T-helper 1 cell treated with Interleukin-12 subunit alpha and Interleukin-12 subunit beta and Interleukin-4 antibody, amounts not matched to agents 30 ng/mL and 1 ng/mL, for 36 hours (primary cell): ENCODE measurements around the gene ADCY5. TPM values are rescaled to one million over a fixed set of nuclear protein-coding genes. Genes with fewer than 3 reads are reported as not detected.

Experiments used
- intact Hi-C: fragments of 100-400 bp; cut with micrococcal nuclease; formaldehyde crosslinking; loops from one replicate; pipeline ENCODE4 v1.15.1; 2024
- total RNA-seq: library from RNA; stranded (reverse); gene quantifications from 2 replicates; pipeline ENCODE4 v1.2.3, GENCODE V29; 2022

ADCY5 gene
- total RNA-seq, 1 donor from 2014 or later = not detected

DNA sequence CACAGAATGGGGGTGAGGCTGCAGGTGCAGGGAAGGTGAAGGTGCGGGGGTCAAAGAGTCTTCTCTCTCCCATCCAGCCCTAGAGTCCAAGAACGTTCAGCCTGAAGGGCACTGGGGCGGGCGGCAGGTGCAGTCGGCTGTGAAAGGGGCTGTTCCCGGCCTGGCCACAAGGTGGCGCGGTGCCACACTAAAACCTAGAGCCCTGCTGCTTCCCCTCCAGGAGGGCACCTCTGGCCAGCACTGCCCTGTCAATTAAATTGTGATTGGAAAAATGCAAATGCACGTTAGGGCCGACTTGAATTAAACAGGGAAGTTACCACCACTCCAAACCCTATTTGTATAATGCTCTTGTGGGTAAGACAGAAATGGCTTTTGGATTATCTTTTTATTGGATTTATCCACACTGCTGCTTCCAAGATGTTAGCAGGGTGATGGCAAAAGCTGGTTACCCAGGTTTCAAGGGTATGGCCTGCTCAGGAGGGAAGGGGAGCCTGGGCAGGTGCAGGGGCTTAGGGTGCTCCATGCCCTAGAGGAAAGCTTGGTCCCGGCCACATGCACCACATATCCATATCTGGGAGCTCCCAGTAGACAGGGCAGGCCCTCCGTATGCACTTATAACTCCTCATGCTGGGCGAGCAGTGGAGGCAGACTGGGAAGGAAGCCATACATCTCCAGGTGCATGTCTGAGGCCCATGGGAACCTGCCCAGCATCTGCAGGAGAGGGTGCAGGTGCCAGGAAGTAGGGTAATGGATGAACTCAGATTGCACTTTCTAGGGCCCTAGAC is 119.8 kb downstream of the ADCY5 start:
- intact Hi-C loops = loop anchor here (1.0 to 5.0 kb wide), 3 partner anchors 160 to 393 kb away; no protein-coding TSS in a partner anchor

DNA sequence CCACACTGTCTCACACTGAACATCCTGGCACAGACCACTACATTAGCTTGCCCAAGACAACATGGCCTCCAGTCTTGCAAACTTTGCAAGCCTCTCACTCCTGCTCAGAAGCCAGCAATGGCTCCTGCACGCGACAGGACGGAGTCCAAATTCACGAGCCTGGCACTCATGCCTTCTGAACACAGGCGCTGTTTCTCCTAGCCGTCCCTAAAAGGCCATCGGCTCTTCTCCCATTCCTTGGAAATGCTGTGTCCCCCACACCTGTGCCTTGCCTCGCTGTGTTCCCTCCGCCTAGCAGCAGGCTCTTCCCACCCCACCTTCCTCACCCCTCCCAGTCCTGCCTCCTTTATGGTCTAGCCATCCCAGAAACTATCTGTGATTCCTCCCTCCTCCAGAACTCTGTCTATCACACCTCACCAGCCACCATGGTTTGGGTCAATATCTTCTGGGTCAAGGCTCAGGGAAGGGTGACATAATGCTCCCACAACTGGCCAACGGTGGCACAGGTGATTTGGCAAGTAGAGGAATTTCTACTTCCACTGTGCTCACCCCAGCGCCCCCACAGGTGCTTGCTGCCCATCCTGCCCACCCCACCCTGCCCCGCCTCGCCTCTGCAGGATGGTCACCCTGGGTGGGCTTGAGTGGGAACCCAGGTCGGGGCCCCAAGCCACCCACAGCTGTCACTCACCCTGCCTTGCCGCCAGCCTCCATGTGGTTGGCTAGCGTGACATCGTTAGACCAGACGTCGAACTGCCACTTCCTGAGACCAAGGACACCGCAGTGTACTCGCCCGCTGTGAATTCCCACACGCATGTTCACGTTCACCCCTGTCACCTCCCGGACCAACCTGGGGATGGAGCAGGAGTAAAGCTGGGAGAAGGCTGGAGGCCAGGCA is 120.7 kb downstream of the ADCY5 start:
- intact Hi-C loops = loop anchor here (5.0 kb wide), 1 partner anchor 394 kb away; no protein-coding TSS in a partner anchor

DNA sequence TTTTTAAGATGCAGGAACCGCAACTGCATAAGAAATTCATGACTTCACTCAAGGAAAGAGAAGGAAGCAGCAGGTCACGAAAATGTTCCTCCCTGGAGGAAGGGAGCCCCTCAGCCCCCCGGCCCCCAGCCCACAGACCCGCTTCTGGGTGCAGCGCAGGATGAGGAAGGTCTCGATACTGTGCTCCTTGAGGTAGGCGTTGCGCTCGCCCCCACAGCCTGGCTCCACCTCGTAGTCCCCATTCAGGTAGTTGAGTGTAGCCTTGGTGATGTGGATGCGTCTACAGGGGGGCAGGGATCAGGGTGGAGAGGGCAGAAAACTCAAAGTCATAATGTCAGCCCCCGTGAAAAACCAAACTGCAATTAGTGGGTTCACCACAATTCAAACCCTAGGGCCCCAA is 121.4 kb downstream of the ADCY5 start:
- intact Hi-C loops = loop anchor here (5.0 kb wide), 1 partner anchor 395 kb away; no protein-coding TSS in a partner anchor

DNA sequence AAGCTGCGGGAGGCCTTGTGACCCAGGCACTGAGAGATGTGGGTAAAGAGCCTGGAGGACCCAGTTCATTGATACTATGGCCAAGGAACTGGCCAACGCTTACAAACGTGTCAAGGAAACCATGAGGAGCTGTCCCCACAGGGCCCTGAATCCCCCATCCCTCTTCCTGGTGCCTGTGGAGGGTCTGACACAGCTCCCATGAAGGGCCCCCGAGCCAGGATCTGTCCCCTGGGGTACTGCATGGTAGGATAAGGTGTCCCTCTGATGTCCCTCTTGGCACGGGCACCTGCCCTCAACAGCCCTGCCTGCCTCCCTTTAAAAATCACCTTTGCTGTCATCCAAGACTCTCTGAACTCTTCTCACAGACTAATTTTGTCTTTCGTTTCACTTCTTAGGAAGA is 122.4 kb downstream of the ADCY5 start:
- intact Hi-C loops = loop anchor here (5.0 kb wide), 1 partner anchor 396 kb away; no protein-coding TSS in a partner anchor

GRCh38 chr3:123325766-123326256 is 123.1 kb downstream of the ADCY5 start:
- intact Hi-C loops = loop anchor here (5.0 kb wide), 1 partner anchor 396 kb away; no protein-coding TSS in a partner anchor

GRCh38 chr3:123324880-123325765 is 123.8 kb downstream of the ADCY5 start:
- intact Hi-C loops = loop anchor here (5.0 kb wide), 1 partner anchor 397 kb away; no protein-coding TSS in a partner anchor

DNA sequence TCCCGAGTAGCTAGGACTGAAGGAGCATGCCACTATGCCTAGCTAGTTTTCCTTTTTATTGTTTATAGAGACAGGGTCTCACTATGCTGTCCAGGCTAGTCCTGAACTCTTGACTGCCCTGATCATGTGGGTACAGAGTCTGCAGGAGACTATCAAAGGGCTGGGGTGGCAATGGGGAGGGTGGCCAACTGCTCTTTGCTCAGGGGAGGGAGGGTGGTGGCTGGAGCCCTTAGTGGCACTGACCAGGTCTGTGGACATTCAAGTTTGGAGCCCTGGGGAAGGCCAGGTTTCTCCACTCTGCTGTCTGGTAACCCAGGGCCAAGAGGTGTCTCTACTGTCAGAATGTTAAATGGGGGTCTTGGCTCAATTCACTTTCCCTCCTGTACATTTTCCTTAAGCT is 125.1 kb downstream of the ADCY5 start:
- intact Hi-C loops = no loop called here

- intact Hi-C loops = no loop called here
Observed at GRCh38 chr3:123322866-123323265, 126.0 kb downstream of the ADCY5 start.

- intact Hi-C loops = no loop called here
Observed at GRCh38 chr3:123321806-123322205, 127.1 kb downstream of the ADCY5 start.

DNA sequence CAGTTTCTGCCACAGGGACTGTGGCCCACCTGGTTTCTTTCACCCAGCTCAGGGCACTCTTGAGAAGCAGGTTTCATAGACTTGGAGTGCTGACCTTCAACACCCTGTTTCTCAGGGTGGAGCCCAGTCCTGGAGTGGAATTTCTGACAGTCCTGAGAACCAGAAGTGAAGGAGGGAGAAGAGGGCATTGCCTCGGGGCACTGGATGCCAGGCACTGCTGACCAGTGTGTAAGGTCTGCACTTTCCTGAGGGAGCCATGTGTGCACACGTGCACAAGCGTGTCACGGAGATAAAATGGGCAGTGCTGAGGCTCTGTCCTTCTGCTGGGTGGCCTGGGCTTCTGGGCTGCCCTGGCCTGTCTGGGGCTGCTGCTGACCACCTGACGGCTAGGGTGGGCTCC is 128.7 kb downstream of the ADCY5 start:
- intact Hi-C loops = no loop called here

DNA sequence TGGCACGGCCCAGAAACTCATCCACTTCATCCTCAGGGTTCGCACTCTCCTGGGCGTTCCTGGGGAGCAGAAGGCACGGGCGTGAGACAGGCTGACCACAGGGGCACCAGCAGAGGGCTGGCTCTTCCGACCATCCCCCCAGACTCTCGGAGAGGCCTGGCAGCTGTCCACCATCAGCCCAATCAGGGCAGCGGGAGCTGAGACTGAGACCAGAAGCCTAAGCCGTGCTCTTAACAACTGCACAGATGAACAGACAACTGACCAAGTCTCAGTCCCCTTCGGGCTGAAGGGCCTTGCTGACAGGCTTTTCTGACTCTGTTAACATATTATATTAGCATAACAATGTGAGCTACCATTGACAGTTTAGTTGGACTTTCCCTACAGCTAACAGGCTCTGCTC is 129.1 kb downstream of the ADCY5 start:
- intact Hi-C loops = no loop called here

GRCh38 chr3:123318374-123318773 is 130.5 kb downstream of the ADCY5 start:
- intact Hi-C loops = no loop called here

DNA sequence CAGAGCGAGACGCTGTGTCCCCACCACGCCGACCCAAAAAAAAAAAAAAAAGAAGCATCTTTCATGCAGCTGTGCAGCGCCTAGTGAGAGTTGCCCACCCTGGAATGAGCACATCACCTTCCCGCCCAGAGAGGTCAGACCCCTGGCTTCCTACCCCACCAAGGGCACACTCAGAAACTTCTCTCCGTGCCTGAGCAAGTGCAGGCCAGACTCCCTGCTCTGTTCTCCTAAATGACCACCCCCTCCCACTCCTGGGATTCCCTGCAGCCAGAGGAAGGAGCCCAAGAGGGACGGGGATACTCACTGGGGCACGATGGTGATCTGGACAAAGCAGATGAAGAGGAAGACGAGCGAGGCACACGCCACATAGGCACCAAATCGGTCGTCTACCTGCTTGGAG is 131.2 kb downstream of the ADCY5 start:
- intact Hi-C loops = no loop called here

DNA sequence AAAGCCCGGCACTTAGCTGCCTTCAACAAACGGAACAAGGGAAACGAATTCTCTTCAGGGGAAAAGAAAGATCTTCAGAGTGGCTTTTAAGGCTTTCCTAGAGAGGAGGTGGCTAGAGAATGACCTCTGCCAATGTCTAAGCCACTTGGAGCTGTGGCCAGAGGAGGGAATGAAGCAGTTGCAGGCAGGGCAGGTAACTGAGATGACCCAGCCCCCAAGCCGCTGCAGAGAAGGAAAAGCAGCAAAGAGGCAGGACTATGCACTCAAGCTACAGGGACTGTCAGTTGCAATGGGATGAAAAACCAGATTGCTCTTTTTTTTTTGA is 133.7 kb downstream of the ADCY5 start:
- intact Hi-C loops = no loop called here

- intact Hi-C loops = no loop called here
Observed at GRCh38 chr3:123314359-123315270, 134.3 kb downstream of the ADCY5 start.

GRCh38 chr3:123313889-123314288 is 135.0 kb downstream of the ADCY5 start:
- intact Hi-C loops = no loop called here

DNA sequence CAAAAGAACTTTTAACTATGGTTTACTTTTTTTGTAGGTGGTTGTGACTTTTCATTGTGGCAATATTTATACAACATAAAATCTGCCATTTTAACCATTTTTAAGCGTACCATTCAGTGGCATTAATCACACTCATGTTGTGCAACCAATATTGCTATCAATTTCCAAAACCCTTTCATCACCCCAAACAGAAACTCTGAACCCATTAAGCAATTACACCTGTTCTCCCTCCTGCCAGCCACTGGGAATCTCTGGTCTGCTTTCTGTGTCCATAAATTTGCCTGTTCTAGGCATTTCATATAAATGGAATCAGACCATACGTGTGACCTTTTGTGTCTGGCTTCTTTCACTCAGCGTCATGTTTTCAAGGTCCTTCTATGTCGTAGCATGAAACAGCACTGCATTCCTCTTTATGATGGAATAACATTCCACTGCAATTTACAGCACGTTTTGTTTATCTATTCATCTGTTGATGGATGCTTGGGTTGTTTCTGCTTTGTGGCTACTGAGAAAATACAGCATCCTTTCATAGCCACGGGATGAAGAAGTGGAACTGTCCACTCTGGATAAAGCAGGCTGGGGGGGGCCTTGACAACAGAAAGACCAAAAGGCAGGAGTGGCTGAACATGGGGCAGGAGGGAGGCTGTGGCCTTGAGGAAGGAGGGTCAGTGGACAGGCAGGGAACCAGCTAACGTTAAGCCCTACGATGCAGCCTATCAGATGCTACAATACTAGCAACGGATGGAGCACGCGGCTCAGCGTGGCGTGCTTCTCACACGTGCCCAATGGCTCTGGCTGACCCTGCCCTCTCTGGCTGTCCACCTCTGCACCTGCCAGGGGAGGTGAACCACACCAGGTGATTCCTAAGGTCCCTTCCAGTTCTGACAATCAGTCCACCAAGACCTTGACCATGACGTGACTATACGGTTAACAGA is 136.3 kb downstream of the ADCY5 start:
- intact Hi-C loops = no loop called here

GRCh38 chr3:123311201-123311600 is 137.7 kb downstream of the ADCY5 start:
- intact Hi-C loops = no loop called here

DNA sequence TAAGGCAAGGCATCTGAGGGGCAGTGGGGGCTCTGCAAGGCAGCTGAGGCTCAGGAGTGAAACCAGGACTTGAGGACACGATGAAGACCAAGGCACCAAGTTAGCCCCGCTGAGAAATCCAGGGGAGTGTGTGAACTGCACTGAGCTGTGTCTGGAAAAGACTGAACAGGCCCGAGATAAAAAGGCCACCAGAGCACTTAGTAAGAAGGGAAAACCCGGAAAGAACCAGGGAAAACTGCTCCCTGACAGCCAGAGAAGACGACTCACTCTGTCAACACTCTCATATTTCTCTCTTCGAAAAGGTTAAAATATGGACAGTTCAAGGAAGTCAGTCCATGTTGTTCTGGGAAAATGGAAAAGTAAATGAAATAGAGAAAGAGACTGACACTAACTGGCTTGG is 138.1 kb downstream of the ADCY5 start:
- intact Hi-C loops = no loop called here
